Prostate gland (tissue), 2 donors: Measurements from ENCODE around the gene SNCG. TPM values are rescaled to one million over a fixed set of nuclear protein-coding genes. Genes with fewer than 3 reads are reported as not detected.
"Not testable (repeated sequence)": the region's sequence is repeated elsewhere in the genome, so short reads cannot be mapped to it uniquely, and the experiment has no call there.

Experiments
- DNase-seq: peaks from one replicate; pipeline ENCODE4 v3.0.0-alpha.2; 2019; ENCODE audit warnings: low spot score
- H3K27ac ChIP-seq, 2 donors: fragments of 200-600 bp; sonication (generic); 2 replicates each; pipeline ENCODE4 v1.5.1; 2017 to 2019
- H3K27me3 ChIP-seq: fragments of 200-600 bp; sonication (generic); replicated peaks from 2 replicates; pipeline ENCODE4 v1.5.1; 2019; ENCODE audit not compliant: insufficient read depth
- H3K36me3 ChIP-seq, 2 donors: fragments of 200-600 bp; sonication (generic); 1 replicate in 1 of 2; 2 replicates in 1 of 2; pipeline versions ENCODE4 v1.5.1 to v1.8.1; 2017 to 2019
- H3K4me1 ChIP-seq: fragments of 200-600 bp; sonication (generic); replicated peaks from 2 replicates; pipeline ENCODE4 v1.5.1; 2019
- H3K4me3 ChIP-seq, 2 donors: fragments of 200-600 bp; sonication (generic); 2 replicates each; pipeline ENCODE4 v1.5.1; 2017 to 2019
- H3K9me3 ChIP-seq: fragments of 200-600 bp; sonication (generic); 2 replicates; pipeline ENCODE4 v1.5.1; 2017
- CTCF ChIP-seq, 4 experiments: fragments of 200-600 bp in 2 of 4; fragments of 450-650 bp in 2 of 4; sonication (generic) in 2 of 4; IDR thresholded peaks; 1 replicate in 3 of 4; 2 replicates in 1 of 4; pipeline ENCODE4 v1.5.1; 2016 to 2019; ENCODE audit warnings: antibody characterized with exemption in 4 of 4, mild to moderate bottlenecking in 2 of 4, moderate library complexity in 2 of 4
- POLR2A ChIP-seq: fragments of 450-650 bp; IDR thresholded peaks from one replicate; pipeline ENCODE4 v1.6.1; 2016; ENCODE audit warnings: antibody characterized with exemption, mild to moderate bottlenecking
- POLR2AphosphoS5 ChIP-seq: sonication (generic); formaldehyde crosslinking; IDR thresholded peaks from one replicate; pipeline ENCODE4 v1.6.1; 2017; ENCODE audit warnings: antibody characterized with exemption
- WGBS: methylation state at CpG from one replicate; pipeline ENCODE4 v1.1.5; 2018; 5-methylcytosine and 5-hydroxymethylcytosine counted together
- intact Hi-C: fragments of 100-400 bp; cut with DNase I; formaldehyde crosslinking; loops from one replicate; pipeline ENCODE4 v1.14.2; 2022
- total RNA-seq, 2 donors: library from RNA; depleted of rRNA; stranded (reverse); fragments of >200 nt; gene quantifications; one replicate each; pipeline ENCODE4 v1.1.0, GENCODE V29; 2016

The SNCG gene
- total RNA-seq, 2 donors from 2014 or later = 38.5 to 46.6 TPM

GRCh38 chr10:86951184-86951761 is 7.1 kb upstream of the SNCG start:
- TF ChIP-seq POLR2AphosphoS5 (no peak), POLR2A (no peak), CTCF (IDR thresholded peaks at IDR 0.05) (no peak)
- intact Hi-C loops = no loop called here
- no peak for DNase-seq

GRCh38 chr10:86952106-86952505 is 6.3 kb upstream of the SNCG start:
- Histone ChIP-seq H3K9me3 (no peaks in the 10 kb centered on the region), H3K27me3 (no peaks in the 10 kb centered on the region), H3K36me3 (no peaks in the 10 kb centered on the region), H3K4me1 (no peaks in the 10 kb centered on the region), H3K4me3 (no peak overlapping the region), H3K27ac (no peak overlapping the region)
- no peak for TF ChIP-seq CTCF (IDR thresholded peaks at IDR 0.05)
- DNase-seq = no peak
- intact Hi-C loops = no loop called here
- WGBS = 91% methylated on average over 7 of the region's 7 CpGs

More at GRCh38 chr10:86951184-86951761, 7.1 kb upstream of the SNCG start:
- H3K27me3 ChIP-seq = no peaks in the 10 kb centered on the region
- no peak overlapping the region for H3K27ac ChIP-seq
- H3K4me1 ChIP-seq = no peaks in the 10 kb centered on the region
- H3K4me3 ChIP-seq = no peak overlapping the region
- no peaks in the 10 kb centered on the region for H3K36me3 ChIP-seq
- no peaks in the 10 kb centered on the region for H3K9me3 ChIP-seq

GRCh38 chr10:86952697-86953096 is 5.7 kb upstream of the SNCG start:
- H3K36me3 ChIP-seq, intact Hi-C loops, H3K4me1 ChIP-seq, DNase-seq, H3K9me3 ChIP-seq, H3K4me3 ChIP-seq, H3K27ac ChIP-seq, H3K27me3 ChIP-seq: not testable (repeated sequence)
- 97% methylated on average over 10 of the region's 10 CpGs for WGBS

- H3K27ac ChIP-seq = peak overlapping the region; percentile 45
- H3K9me3 ChIP-seq = no peaks in the 10 kb centered on the region
- TF ChIP-seq POLR2AphosphoS5 (no peak), POLR2A (no peak), CTCF (IDR thresholded peaks at IDR 0.05) (no peak)
- H3K4me3 ChIP-seq = no peak overlapping the region
- DNase-seq = no peak
- H3K4me1 ChIP-seq = no peaks in the 10 kb centered on the region
- H3K36me3 ChIP-seq = no peaks in the 10 kb centered on the region
- intact Hi-C loops = no loop called here
- 58% methylated on average over 15 of the region's 15 CpGs for WGBS
- H3K27me3 ChIP-seq = no peaks in the 10 kb centered on the region
Measured at GRCh38 chr10:86953747-86954680, 4.4 kb upstream of the SNCG start.

- peak overlapping the region; percentile 25 to 45 for H3K27ac ChIP-seq
- no peak overlapping the region for H3K4me3 ChIP-seq
- 66% methylated on average over 13 of the region's 13 CpGs for WGBS
- H3K27me3 ChIP-seq = no peaks in the 10 kb centered on the region
- TF ChIP-seq POLR2A (no peak), POLR2AphosphoS5 (no peak), CTCF (IDR thresholded peaks at IDR 0.05) (no peak)
- intact Hi-C loops = no loop called here
- no peaks in the 10 kb centered on the region for H3K36me3 ChIP-seq
- H3K4me1 ChIP-seq = no peaks in the 10 kb centered on the region
- no peak for DNase-seq
- H3K9me3 ChIP-seq = no peaks in the 10 kb centered on the region
Measured at GRCh38 chr10:86954681-86955500, 3.5 kb upstream of the SNCG start.
